Measurements from ENCODE around the gene TK1. TPM values are rescaled to one million over a fixed set of nuclear protein-coding genes. Genes with fewer than 3 reads are reported as not detected.

The TK1 gene
- polyA plus RNA-seq, 1 of the 3 experiments (the other 2 are of a cell fraction), result 112 TPM

GRCh38 chr17:78185981-78186691 is 716 bp downstream of the TK1 start:
- POLR2A ChIA-PET, result interaction anchor here (0.6 to 1.4 kb wide), 6 partner anchors 12 to 1249 kb away, joined by 3 to 4 read pairs (median 3); no protein-coding TSS in a partner anchor
- H3K4me3 ChIP-seq (ENCODE audit: low read depth in 2 of 2, low read length in 1 of 2), result peak overlapping the region; percentile 54 to 78; a peak in 3 of 4 replicates
- no peak overlapping the region for H3K27ac ChIP-seq (ENCODE audit: low read depth in 2 of 2, low read length in 1 of 2)
- no peaks in the 10 kb centered on the region for H3K9me3 ChIP-seq
- peaks cover 46% of the 10 kb centered on the region for H3K79me2 ChIP-seq (ENCODE audit: insufficient read depth)
- 59% methylated on average over 10 of the region's 10 CpGs for WGBS (ENCODE audit: low lambda C conversion rate)
- no peaks in the 10 kb centered on the region for H3F3A ChIP-seq (replicated peaks; ENCODE audit: insufficient read depth)
- peaks cover 7% of the 10 kb centered on the region in 2 experiments; a peak in 2 of 4 replicates for H3K4me1 ChIP-seq (ENCODE audit: control insufficient read depth in 1 of 2, insufficient read depth in 2 of 2, low read depth in 1 of 2, low read length in 1 of 2)
- H4K20me1 ChIP-seq (ENCODE audit: insufficient read depth), result peaks cover 7% of the 10 kb centered on the region; the same call in 1 of the 2 replicates
- H3K4me2 ChIP-seq, result peak overlapping the region; percentile 87
- H3K9me2 ChIP-seq, result no peaks in the 10 kb centered on the region
- H3K27me3 ChIP-seq (ENCODE audit: insufficient read depth), result no peaks in the 10 kb centered on the region
- CTCF ChIA-PET, result interaction anchor here (0.6 to 7.7 kb wide), 29 partner anchors 8 to 236 kb away, joined by 3 to 70 read pairs (median 4); partner anchors contain the start of genes SYNGR2 and TMC6
- H2AFZ ChIP-seq (ENCODE audit: low read depth), result peak overlapping the region; percentile 40; the same call in 1 of the 2 replicates
- peak; percentile 73 for DNase-seq
- peak overlapping the region; percentile 75; the same call in 1 of the 2 replicates for H3K9ac ChIP-seq
- TF ChIP-seq MAX (IDR thresholded peaks at IDR 0.05; ENCODE audit: low read depth) (no peak), TAF1 (IDR thresholded peaks at IDR 0.05; ENCODE audit: borderline replicate concordance, low read depth, low read length) (no peak), FOXM1 (IDR thresholded peaks at IDR 0.05; ENCODE audit: low read depth) (no peak), CTCF (IDR thresholded peaks at IDR 0.05) (no peak), RAD21 (IDR thresholded peaks at IDR 0.05; ENCODE audit: low read length) (no peak), RXRA (IDR thresholded peaks at IDR 0.05; ENCODE audit: borderline replicate concordance, low read depth) (no peak)
- H3K36me3 ChIP-seq (replicated peaks in 1 of 2; ENCODE audit: control insufficient read depth in 1 of 2, insufficient read depth in 2 of 2, low read length in 1 of 2), result peaks cover 0 to 1% of the 10 kb centered on the region in 2 experiments

- peaks cover 46% of the 10 kb centered on the region for H3K79me2 ChIP-seq (ENCODE audit: insufficient read depth)
- no peak for DNase-seq
- WGBS (ENCODE audit: low lambda C conversion rate), result 94% methylated on average over 9 of the region's 9 CpGs
- peaks cover 7% of the 10 kb centered on the region in 2 experiments; a peak in 2 of 4 replicates for H3K4me1 ChIP-seq (ENCODE audit: control insufficient read depth in 1 of 2, insufficient read depth in 2 of 2, low read depth in 1 of 2, low read length in 1 of 2)
- ChIA-PET CTCF (interaction anchor here (4.8 to 7.7 kb wide), 3 partner anchors 10 to 72 kb away, joined by 25 to 70 read pairs (median 59); no protein-coding TSS in a partner anchor), POLR2A (interaction anchor here (0.8 to 1.5 kb wide), 2 partner anchors 15 to 16 kb away, joined by 3 to 4 read pairs; no protein-coding TSS in a partner anchor)
- no peaks in the 10 kb centered on the region for H3K9me3 ChIP-seq
- H4K20me1 ChIP-seq (ENCODE audit: insufficient read depth), result peaks cover 7% of the 10 kb centered on the region; the same call in 1 of the 2 replicates
- no peak overlapping the region for H3K4me3 ChIP-seq (ENCODE audit: low read depth in 2 of 2, low read length in 1 of 2)
- no peak overlapping the region for H2AFZ ChIP-seq (ENCODE audit: low read depth)
- no peak overlapping the region for H3K27ac ChIP-seq (ENCODE audit: low read depth in 2 of 2, low read length in 1 of 2)
- H3F3A ChIP-seq (replicated peaks; ENCODE audit: insufficient read depth), result no peaks in the 10 kb centered on the region
- H3K9me2 ChIP-seq, result no peaks in the 10 kb centered on the region
- H3K36me3 ChIP-seq (replicated peaks in 1 of 2; ENCODE audit: control insufficient read depth in 1 of 2, insufficient read depth in 2 of 2, low read length in 1 of 2), result no peaks in the 10 kb centered on the region
- TF ChIP-seq FOXJ3 (CRISPR knock-in tag; IDR thresholded peaks at IDR 0.05) (no peak), CTCF (IDR thresholded peaks at IDR 0.05) (no peak), TCF12 (IDR thresholded peaks at IDR 0.05) (no peak), RAD21 (IDR thresholded peaks at IDR 0.05; ENCODE audit: low read length) (no peak)
- H3K27me3 ChIP-seq (ENCODE audit: insufficient read depth), result no peaks in the 10 kb centered on the region
- H3K9ac ChIP-seq, result no peak overlapping the region
- no peak overlapping the region for H3K4me2 ChIP-seq
These were observed 2.0 kb downstream of the TK1 start for GRCh38 chr17:78184868-78185267.

All from SK-N-SH (cell line).